Kidney capillary endothelial cell (primary cell): ENCODE results near the gene SPI1.
"Not testable (repeated sequence)": the region's sequence is repeated elsewhere in the genome, so short reads cannot be mapped to it uniquely, and the experiment has no call there.

Experiments used
- DNase-seq: peaks from one replicate; pipeline ENCODE4 v3.0.0-alpha.2; 2018; ENCODE audit warnings: low spot score

The SPI1 gene

GRCh38 chr11:47324520-47324919 is 53.8 kb downstream of the SPI1 start:
- no peak for DNase-seq

DNA sequence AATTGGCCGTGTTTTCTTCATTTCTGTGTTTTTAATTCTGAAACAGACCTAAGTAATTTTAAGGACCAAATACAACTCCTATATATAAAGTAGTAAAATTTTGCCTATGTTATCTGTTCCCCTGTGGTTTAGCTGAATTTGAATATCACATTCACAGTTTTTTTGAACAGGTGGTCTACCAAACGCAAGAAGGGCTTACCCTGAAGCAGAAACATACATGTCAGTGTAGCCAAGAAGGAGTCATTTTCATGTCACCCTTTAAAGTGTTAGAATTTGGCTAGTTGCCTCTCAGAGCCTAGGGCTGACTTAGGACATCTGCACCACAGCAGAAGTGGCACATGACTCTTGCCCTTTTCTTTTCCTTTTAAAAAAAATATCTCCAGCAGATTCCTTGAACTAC is 60.2 kb downstream of the SPI1 start:
- DNase-seq = no peak

GRCh38 chr11:47317064-47317828 is 61.1 kb downstream of the SPI1 start:
- DNase-seq = no peak

DNA sequence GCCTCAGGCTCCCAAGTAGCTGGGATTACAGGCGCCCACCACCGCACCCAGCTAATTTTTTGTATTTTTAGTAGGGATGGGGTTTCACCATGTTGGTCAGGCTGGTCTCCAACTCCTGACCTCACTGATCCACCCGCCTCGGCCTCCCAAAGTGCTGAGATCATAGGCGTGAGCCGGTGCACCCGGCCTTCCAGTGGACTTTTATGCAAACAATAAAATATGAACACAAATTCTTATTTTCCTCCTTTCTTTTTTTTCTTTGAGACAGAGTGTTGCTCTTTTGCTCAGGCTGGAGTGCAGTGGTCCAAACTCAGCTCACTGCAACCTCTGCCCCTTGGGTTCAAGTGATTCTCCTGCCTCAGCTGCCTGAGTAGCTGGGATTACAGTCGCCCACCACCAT is 61.8 kb downstream of the SPI1 start:
- not testable (repeated sequence) for DNase-seq

DNA sequence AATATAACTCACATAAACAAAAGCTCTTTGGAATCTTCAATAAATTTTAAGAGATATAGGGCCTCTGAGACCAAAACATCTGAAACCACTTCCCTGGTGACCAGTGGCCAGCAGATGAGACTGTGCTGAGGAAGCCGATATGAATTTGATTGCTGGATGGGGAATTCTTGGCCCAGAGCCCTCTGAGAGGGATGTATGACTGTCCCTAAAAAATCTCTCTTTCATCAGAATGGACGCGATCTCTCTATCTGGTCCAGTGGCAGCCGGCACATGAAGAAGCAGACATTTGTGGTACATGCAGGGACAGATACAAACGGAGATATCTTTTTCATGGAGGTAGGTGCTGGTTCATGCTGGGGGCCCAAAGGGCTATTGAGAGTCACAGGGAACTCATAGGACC is 63.4 kb downstream of the SPI1 start:
- DNase-seq = no peak

GRCh38 chr11:47308050-47308823 is 70.1 kb downstream of the SPI1 start:
- no peak for DNase-seq

GRCh38 chr11:47306484-47306844 is 71.9 kb downstream of the SPI1 start:
- no peak for DNase-seq

GRCh38 chr11:47305734-47306483 is 72.4 kb downstream of the SPI1 start:
- DNase-seq = no peak
